HEK293T (cell line): ENCODE data around the gene TBL1XR1.

Experiments used
- BHLHE40 ChIP-seq: fragments of 450-650 bp; IDR thresholded peaks from 2 replicates; pipeline ENCODE4 v1.6.1; 2016; ENCODE audit warnings: mild to moderate bottlenecking, moderate library complexity, borderline replicate concordance
- ELF4 ChIP-seq: fragments of 450-650 bp; IDR thresholded peaks from 2 replicates; pipeline ENCODE4 v1.6.1; 2017; ENCODE audit warnings: antibody characterized with exemption
- FOXA1 ChIP-seq: fragments of 450-650 bp; IDR thresholded peaks from 2 replicates; pipeline ENCODE4 v1.6.1; 2016; ENCODE audit warnings: mild to moderate bottlenecking
- FOXM1 ChIP-seq: fragments of 450-650 bp; IDR thresholded peaks from 2 replicates; pipeline ENCODE4 v1.6.1; 2017; ENCODE audit warnings: mild to moderate bottlenecking, borderline replicate concordance
- SP1 ChIP-seq: fragments of 450-650 bp; IDR thresholded peaks from 2 replicates; pipeline ENCODE4 v1.6.1; 2017
- TF ChIP-seq, protein P1 (sequence below): fragments of 450-650 bp; IDR thresholded peaks from 2 replicates; pipeline ENCODE4 v1.6.1; 2016

DNA sequence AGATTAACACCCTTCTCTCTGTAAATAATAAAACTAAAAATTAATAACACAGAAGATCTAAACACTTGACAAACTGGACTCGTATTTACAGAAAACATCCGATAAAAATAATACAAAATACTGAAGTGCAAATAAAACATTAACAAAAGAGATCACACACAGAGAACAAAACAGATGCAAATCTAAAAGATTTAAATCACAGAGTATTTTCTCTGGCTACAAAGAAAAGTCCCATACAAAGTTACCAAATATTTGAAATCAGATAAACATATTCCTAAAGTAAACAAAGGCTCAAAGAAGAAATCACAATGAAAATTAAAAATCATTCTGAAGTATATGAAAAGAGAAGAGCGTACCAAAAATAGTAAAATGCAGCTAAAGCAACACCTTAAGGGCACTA, 42.5 kb downstream of the TBL1XR1 start:
- TF ChIP-seq ELF4 (no peak), FOXA1 (no peak), BHLHE40 (no peak), FOXM1 (no peak), SP1 (no peak)
- TF ChIP-seq, protein P1, sequence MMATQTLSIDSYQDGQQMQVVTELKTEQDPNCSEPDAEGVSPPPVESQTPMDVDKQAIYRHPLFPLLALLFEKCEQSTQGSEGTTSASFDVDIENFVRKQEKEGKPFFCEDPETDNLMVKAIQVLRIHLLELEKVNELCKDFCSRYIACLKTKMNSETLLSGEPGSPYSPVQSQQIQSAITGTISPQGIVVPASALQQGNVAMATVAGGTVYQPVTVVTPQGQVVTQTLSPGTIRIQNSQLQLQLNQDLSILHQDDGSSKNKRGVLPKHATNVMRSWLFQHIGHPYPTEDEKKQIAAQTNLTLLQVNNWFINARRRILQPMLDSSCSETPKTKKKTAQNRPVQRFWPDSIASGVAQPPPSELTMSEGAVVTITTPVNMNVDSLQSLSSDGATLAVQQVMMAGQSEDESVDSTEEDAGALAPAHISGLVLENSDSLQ: no peak
